HG02571 (cell line): Measurements from ENCODE around the gene KCTD17.

Experiments used
- ATAC-seq: cut with Tn5 transposase; IDR thresholded peaks from one replicate; pipeline ENCODE4 v1.9.1; 2021; ENCODE audit warnings: mild to moderate bottlenecking, moderate library complexity; ENCODE audit not compliant: unreplicated experiment

Gene KCTD17

GRCh38 chr22:37051391-37052385 lies at the start of gene KCTD17:
Gene KCTD17, plus strand, starts transcription at chr22:37051742. Its CDS starts 19 bp downstream, at chr22:37051761.
- peak; percentile 77 for ATAC-seq

GRCh38 chr22:37001826-37002225 lies 49.7 kb upstream of the KCTD17 start:
- no peak for ATAC-seq

- no peak for ATAC-seq
Observed at GRCh38 chr22:37002633-37003032, 48.9 kb upstream of the KCTD17 start.

GRCh38 chr22:37007651-37008050 lies 43.9 kb upstream of the KCTD17 start:
- no peak for ATAC-seq

GRCh38 chr22:37008365-37008764 lies 43.2 kb upstream of the KCTD17 start:
- no peak for ATAC-seq

DNA sequence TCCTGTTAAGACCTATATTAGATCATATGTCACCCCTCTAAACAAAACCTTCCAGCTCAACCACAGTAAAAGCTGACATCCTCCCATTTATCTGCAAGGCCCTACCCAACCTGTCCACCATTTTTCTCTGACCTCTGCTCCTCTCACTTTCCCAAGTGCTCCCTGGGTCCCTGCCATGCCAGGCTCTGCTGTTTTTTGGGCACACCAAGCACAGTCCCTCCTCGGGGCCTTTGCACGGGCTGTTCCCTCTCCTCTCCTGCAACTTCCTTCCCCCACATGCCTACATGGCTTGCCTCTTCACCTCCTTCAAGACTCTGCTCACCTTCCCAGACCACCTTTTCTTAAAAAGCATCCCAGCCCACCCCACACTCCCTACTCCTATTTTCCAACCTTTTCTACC lies 42.1 kb upstream of the KCTD17 start:
- ATAC-seq: no peak

DNA sequence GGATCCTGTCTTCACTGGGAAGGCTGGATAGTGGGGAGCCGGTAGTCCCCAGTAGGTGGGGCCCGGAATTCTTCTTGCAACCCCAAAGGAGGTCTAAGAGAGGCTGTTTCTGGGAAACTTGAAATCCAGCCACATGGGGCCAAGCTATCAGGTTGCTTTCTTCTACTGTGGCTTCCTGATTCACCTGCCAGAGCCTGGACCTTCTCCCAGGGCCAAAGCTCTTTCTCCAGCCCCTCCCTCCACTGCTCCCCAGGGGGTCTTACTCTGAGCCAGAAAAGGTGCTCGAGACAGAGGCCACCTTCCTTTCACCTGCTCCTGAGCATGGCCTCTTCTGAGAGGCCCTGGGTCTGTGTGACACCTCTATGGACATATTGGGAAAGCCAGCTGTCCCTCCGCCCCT lies 41.4 kb upstream of the KCTD17 start:
- ATAC-seq: no peak

- ATAC-seq: no peak
Observed at GRCh38 chr22:37010976-37011375, 40.6 kb upstream of the KCTD17 start.

- no peak for ATAC-seq
Observed at GRCh38 chr22:37011472-37011871, 40.1 kb upstream of the KCTD17 start.

GRCh38 chr22:37012262-37012904 lies 39.2 kb upstream of the KCTD17 start:
- no peak for ATAC-seq

DNA sequence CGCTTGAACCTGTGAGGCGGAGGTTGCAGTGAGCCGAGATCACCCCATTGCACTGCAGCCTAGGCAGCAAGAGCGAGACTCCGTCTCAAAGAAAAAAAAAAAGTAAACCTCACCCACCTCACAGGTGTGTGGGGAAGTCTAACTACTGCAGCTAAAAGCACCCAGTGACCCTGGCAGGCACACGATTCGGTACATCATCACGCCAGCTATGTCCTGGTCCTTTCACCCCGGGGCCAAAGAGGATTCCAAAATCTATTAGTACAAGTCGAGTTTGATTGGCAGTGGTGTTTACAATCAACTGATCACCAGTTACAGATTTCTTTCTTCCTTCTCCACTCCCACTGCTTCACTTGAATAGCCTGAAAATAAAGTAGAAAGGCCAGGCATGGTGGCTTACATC lies 38.6 kb upstream of the KCTD17 start:
- no peak for ATAC-seq

DNA sequence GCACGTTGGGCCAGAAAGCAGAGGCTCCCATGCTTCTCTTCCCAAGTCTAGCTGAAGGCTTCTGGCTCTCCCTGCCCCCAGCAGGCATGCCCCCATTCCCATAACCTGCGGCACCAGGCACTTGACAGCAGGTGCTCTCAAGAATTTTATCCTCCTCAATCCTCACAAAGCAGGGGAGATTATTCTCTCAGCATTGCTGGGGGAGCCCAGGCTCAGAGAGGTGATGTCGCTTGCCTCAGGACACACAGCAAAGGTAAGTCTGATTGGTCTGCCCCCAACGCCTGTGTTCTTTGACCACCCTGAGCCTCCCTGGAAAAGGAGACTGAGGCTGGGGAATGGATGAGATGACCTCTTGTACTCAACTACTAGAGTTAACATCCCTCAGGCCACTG lies 37.1 kb upstream of the KCTD17 start:
- ATAC-seq: no peak

DNA sequence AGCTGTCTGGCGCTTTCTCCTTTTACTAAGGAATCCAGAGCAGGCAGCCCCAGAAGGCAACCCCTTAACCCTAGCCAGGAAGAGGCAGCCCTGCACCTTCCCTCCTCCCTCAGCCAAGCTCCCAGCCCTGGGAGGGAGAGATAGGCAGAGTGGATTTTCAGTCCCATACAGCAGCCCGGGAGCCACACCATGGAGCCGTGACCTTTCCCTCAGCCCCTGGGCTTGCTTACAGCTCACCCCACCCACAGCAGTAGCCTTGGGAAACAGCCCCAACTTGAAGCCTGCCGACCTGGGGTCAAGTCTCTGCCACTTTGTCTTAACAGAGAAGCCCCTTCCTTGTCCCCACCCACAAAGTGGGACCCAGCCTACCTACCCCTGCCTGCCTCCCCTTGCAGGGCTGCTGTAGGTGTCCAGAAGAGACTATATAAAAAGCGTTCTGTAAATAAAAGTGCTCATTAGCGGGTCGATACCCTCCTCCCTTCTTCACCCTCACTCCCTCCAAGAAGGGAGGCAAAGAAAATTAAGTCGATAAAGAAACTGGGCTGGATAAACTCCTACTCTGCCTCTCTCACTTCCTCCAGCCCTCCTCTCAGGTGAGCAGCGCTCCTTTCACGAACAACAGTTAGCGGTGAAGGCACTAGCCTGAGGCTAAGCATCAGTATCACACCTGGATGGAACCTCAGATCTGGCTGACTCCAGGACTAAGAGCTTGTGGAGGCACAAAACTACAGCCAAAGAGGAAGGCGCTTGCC lies 36.5 kb upstream of the KCTD17 start:
- no peak for ATAC-seq

GRCh38 chr22:37015587-37015878 lies 36.0 kb upstream of the KCTD17 start:
- no peak for ATAC-seq

GRCh38 chr22:37016134-37016910 lies 35.2 kb upstream of the KCTD17 start:
- no peak for ATAC-seq

DNA sequence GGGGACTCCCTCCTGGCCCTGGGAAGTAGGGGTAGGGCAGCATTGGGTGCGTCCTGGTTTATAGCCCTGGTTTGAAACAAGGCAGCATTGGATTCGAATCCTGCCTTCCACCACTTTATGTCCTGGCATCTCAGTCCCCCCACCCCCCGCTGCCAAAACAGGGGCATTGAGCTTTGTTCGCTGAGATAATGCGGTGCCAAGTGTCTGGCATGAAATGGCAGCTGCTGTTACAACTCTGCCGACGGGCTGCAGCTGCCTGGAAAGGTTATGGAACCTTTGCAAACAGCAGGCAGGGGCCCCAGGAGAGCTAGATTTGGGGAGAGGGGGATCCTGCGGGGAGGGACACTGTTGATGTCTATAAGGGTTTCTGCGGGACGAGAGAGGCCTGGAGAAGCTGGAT lies 34.2 kb upstream of the KCTD17 start:
- no peak for ATAC-seq

DNA sequence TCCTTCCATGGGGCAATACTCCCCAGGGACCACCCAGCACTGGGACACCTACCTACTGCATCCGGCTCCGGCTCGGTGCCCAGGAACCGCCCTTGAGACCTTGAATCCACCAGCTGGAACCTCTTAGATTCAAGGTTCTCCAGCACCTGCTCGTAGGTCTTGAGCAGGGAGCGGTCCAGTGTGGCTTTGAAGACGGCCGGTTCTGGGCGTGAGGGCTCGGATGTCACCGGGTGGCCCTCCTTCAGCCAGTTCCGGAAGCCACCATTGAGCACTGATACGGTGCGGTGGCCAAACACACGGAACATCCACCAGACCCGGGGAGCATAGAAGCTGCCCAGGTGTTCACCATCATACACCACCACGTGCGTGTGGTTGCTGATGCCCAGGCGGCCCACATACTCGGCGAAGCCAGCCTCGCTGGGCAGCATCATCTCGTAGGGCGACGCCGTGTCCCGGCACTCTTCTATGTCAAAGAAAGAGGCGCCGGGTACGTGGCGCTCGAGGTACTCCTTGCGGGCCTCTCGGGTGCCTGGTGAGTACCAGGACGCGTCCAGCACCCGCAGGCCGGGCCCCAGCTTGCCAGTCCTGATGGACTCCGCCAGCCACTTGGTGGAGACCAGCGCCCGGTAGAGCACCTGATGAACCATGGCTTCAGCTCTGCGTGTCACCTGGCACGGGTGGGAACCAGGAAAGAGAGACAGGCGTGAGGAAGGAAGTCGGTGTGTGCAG lies 33.3 kb upstream of the KCTD17 start:
- ATAC-seq: no peak

DNA sequence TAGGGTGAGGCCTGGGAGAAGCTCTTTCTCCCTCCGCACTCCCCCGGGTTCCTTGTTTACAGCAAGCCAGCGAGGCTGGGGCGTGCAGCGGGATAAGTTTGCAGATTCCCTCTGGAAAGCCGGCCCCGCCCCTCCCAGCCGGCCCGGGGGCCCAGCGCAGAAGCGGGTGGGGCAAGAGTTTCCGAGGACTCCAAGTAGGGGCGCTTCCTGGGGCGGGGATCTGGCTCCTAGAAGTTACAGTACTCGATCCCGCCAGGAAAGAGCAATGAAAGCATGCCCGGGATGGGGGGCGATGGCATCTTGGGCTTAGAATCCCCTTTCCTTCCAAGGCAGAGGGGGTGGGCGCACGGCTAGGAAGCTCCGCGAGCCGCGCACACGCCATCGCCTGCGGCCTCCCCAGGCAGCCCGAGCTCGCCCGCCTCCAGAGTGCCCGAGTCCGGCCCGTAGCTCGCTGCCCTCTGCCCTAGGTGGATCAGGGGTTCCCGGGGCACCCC lies 32.7 kb upstream of the KCTD17 start:
- ATAC-seq: peak; percentile 21

DNA sequence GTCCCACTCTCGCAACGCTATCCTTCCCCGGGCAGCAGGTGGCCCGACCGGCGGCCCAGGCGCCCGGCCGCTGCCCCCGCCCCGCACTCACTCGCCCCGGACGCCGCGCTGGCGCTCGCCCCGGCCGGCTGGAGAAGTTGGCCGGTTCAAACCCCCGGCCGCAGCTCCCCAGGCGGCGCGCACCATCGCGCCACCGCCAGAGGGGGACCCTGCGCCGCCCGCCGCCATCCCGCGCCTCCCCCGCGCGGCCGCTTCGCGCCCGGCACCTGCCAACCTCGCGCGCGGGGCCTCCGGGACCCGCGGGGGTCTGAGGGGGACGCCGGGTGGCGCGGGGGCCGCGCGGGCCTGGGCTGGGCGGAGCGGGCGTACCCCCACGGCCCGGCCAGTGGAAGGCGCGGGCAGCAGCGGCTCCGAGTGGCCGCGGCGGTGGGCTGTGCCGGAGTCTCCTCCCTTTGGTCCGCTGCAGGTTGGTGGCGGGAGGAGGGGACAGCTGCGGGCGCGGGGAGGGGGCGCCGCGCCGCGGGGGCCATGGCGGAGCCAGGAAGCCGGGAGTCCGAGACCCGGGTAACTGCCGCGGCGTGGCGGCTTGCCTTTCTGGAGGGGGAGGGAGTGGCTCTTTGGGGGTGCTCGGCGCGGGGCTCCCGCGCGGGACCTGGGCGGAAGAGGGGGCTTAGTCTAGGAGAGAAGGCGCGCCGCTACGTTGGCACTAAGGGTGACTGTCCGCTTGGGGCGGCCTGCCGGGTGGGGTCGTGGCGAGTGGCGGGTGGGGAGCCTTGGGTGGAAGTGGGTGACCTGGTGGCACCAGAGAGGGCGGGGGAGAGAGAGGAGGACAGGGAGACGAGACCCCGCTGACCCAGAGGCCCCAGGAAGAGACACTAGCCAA lies 32.0 kb upstream of the KCTD17 start, which contains the start of the genes MPST and TST:
Gene MPST (plus strand): TSS at position 434 of the 883 bp plus-strand sequence. CDS start 95 bp downstream, at position 529.
Gene TST (minus strand): TSS at position 139 of the 883 bp plus-strand sequence. CDS start 715 bp downstream, outside the sequence.
- ATAC-seq: peak; percentile 51
